Activated naive CD4-positive, alpha-beta T cell treated with anti-CD3 and anti-CD28 coated beads, Interleukin-2, amount 10 ng/mL, durations not matched to agents 7 days and 5 days (primary cell): Measurements from ENCODE around the gene ELOVL3.

Experiments
- CTCF ChIA-PET: fragments of 350-600 bp; sonication (Branson Sonifier 250); formaldehyde crosslinking; loops from one replicate; lab custom pipeline; 2021; ENCODE audit warnings: antibody characterized with exemption; lab: Charles Lee
- DNase-seq: peaks from one replicate; pipeline ENCODE4 v3.0.0-alpha.2; 2020
- H3K27ac Mint-ChIP-seq: one replicate; pipeline ENCODE4 v1.8.0; 2021; ENCODE audit warnings: mild to moderate bottlenecking, moderate library complexity, mixed read lengths
- H3K27me3 Mint-ChIP-seq: one replicate; pipeline ENCODE4 v1.8.0; 2021; ENCODE audit warnings: mild to moderate bottlenecking, mixed read lengths
- H3K36me3 Mint-ChIP-seq: one replicate; pipeline ENCODE4 v1.8.0; 2021; ENCODE audit warnings: mixed read lengths
- H3K4me1 Mint-ChIP-seq: one replicate; pipeline ENCODE4 v1.8.0; 2021; ENCODE audit warnings: mixed read lengths
- H3K4me3 Mint-ChIP-seq: one replicate; pipeline ENCODE4 v1.8.0; 2021; ENCODE audit warnings: mild to moderate bottlenecking, moderate library complexity, mixed read lengths
- H3K9me3 Mint-ChIP-seq: one replicate; pipeline ENCODE4 v1.8.0; 2021; ENCODE audit warnings: mixed read lengths

ELOVL3 gene

DNA sequence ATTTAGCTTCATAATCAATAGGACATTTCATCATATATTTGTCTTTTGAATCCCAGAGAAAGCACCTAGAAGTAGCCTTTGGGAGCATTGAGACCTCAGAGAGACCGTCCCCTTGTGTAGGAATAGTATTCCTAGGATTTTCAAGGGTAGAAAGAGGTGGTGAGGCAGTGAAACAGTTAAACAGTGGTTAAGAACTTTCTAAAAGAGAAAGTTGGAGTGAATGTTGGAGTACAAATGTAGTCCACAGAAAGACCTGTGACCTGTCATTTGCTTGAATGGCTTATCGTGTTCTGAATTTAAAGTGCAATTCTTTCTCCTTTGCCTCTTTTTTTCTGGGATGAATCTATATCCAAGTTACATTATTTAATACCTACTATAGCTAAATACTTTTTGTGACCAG lies 49.2 kb downstream of the ELOVL3 start:
- Mint-ChIP-seq H3K4me3 (no peak overlapping the region), H3K27ac (no peak overlapping the region), H3K27me3 (no peaks in the 10 kb centered on the region), H3K4me1 (peaks cover 26% of the 10 kb centered on the region), H3K36me3 (peaks cover 12% of the 10 kb centered on the region), H3K9me3 (no peaks in the 10 kb centered on the region)
- DNase-seq = no peak
- CTCF ChIA-PET = no interaction called here

DNA sequence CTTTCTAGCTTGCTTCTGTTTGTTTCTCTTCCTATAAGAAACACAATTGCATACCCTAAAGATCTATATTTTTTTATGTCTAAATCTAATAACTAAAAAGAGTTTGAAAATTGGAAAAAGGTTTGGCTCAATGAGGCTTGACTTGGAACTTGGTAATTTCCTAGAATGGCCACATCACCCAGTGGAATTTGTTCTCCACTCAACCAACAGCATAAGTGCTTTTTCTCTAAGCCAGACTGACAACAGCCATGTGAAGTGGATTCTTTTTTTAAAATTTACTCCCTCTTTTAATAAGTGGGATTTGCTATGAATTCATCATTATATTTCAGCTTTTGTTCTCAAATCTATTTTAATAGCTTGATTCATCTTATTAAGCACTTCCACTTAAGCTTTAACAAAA lies 53.0 kb downstream of the ELOVL3 start:
- DNase-seq = no peak
- H3K27me3 Mint-ChIP-seq = no peaks in the 10 kb centered on the region
- CTCF ChIA-PET = interaction anchor here (0.7 to 1.5 kb wide), 4 partner anchors 9 to 73 kb away, joined by 3 to 5 read pairs (median 4); no protein-coding TSS in a partner anchor
- H3K4me1 Mint-ChIP-seq = peaks cover 41% of the 10 kb centered on the region
- H3K4me3 Mint-ChIP-seq = no peak overlapping the region
- no peaks in the 10 kb centered on the region for H3K9me3 Mint-ChIP-seq
- peaks cover 19% of the 10 kb centered on the region for H3K36me3 Mint-ChIP-seq
- H3K27ac Mint-ChIP-seq = no peak overlapping the region
